C4-2B (cell line): ENCODE measurements around the gene MEF2D.

Experiments used
- CTCF ChIP-seq: fragments of 450-650 bp; conservative IDR thresholded peaks from 2 replicates; pipeline ENCODE4 v1.5.1; 2017; ENCODE audit warnings: mild to moderate bottlenecking
- ZFX ChIP-seq: fragments of 450-650 bp; IDR thresholded peaks from 2 replicates; pipeline ENCODE4 v1.6.1; 2017

DNA sequence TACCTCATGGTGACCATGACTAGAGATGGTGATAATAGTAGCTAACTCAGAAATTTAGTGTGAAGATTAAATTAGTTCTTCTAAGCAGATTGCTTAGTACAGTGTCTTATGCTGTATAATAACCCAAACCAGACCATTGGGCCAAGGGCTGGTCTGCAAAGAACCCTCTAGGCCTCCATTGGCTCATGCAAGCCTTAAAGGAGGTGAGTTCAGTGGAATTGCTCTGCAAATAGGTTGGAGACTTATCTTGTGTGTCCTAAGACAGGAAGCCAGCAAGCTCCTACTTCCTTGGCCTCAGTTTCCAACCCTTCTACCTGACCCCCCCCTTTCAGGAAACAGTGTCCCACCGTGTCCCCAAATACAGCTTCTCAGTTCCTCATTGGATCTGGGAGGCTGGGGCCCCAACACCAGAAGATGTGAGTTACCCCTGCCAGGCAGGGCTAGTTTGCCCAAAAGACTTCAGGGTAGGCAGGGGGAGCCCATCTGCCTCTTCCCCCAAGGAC, 1.9 kb upstream of the MEF2D start:
- TF ChIP-seq CTCF (no peak), ZFX (no peak)
